Measurements from ENCODE around the gene LAMC2.

DNA sequence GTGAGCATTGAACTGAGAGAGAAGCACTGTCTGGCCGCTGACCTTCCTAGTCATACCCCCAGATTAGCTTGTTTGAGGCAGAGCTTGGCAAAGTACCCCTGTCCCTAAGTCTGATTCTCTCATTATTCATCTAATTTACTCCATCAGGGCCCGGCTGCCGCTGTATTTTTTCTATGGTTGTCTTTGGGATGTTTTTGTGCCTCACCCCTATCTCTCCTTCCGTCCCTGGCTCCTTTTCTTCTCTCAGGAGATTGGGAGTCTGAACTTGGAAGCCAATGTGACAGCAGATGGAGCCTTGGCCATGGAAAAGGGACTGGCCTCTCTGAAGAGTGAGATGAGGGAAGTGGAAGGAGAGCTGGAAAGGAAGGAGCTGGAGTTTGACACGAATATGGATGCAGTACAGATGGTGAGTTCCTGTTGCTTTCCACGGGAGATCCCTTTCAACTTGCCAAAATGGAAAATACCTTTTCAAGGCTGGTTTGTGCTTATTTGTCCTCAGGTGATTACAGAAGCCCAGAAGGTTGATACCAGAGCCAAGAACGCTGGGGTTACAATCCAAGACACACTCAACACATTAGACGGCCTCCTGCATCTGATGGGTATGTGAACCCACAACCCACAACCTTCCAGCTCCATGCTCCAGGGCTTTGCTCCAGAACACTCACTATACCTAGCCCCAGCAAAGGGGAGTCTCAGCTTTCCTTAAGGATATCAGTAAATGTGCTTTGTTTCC, 53.9 kb downstream of the LAMC2 start:
- TF ChIP-seq, protein P1, sequence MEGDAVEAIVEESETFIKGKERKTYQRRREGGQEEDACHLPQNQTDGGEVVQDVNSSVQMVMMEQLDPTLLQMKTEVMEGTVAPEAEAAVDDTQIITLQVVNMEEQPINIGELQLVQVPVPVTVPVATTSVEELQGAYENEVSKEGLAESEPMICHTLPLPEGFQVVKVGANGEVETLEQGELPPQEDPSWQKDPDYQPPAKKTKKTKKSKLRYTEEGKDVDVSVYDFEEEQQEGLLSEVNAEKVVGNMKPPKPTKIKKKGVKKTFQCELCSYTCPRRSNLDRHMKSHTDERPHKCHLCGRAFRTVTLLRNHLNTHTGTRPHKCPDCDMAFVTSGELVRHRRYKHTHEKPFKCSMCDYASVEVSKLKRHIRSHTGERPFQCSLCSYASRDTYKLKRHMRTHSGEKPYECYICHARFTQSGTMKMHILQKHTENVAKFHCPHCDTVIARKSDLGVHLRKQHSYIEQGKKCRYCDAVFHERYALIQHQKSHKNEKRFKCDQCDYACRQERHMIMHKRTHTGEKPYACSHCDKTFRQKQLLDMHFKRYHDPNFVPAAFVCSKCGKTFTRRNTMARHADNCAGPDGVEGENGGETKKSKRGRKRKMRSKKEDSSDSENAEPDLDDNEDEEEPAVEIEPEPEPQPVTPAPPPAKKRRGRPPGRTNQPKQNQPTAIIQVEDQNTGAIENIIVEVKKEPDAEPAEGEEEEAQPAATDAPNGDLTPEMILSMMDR (IDR thresholded peaks at IDR 0.05; ENCODE audit: borderline replicate concordance, extremely low read depth, low read length, poor library complexity, severe bottlenecking): no peak
- TF ChIP-seq EZH2 (IDR thresholded peaks at IDR 0.05; ENCODE audit: borderline replicate concordance, low read depth, low read length, severe bottlenecking): no peak
